ENCODE data around the gene LTO1. TPM values are rescaled to one million over a fixed set of nuclear protein-coding genes. Genes with fewer than 3 reads are reported as not detected.

LTO1 gene
- total RNA-seq, 1 donor from 2014 or later = 28.5 TPM

GRCh38 chr11:69617220-69617619 lies 57.9 kb downstream of the LTO1 start:
- no peaks in the 10 kb centered on the region for H3K36me3 Mint-ChIP-seq (ENCODE audit: insufficient read depth)
- H3K9me3 Mint-ChIP-seq (ENCODE audit: low read depth) = no peaks in the 10 kb centered on the region
- no peaks in the 10 kb centered on the region for H3K4me1 Mint-ChIP-seq (ENCODE audit: low read depth)
- peaks cover 3% of the 10 kb centered on the region for H3K27me3 Mint-ChIP-seq
- no peak overlapping the region for H3K27ac Mint-ChIP-seq
- no peak for TF ChIP-seq CTCF (IDR thresholded peaks at IDR 0.05; ENCODE audit: unreplicated experiment)
- no peak for DNase-seq (ENCODE audit: low spot score, unreplicated experiment)
- no peak overlapping the region for H3K4me3 Mint-ChIP-seq (ENCODE audit: low read depth)

Other genes with a start within 250 kb of the LTO1 start
- 1.3 and 1.4 TPM in 2 replicates for gene LINC01488, start 193.7 kb downstream of the LTO1 start, total RNA-seq
- gene CCND1, start 34.2 kb downstream of the LTO1 start, total RNA-seq = 409 and 437 TPM in 2 replicates
- gene FGF19, start 28.7 kb upstream of the LTO1 start, total RNA-seq = not detected in 2 replicates
- not detected in 2 replicates for gene FGF4, start 100.0 kb upstream of the LTO1 start, total RNA-seq
- gene FGF3, start 144.1 kb upstream of the LTO1 start, total RNA-seq = not detected in 2 replicates

All from progenitor cell of endocrine pancreas (in vitro differentiated cells).